ENCODE data around the gene TNFRSF14. TPM values are rescaled to one million over a fixed set of nuclear protein-coding genes. Genes with fewer than 3 reads are reported as not detected.

Gene TNFRSF14
- total and polyA plus RNA-seq, 9 of the 15 experiments (the other 6 are each of a cell fraction or from before 2014, with no cell fraction given), result 0.11 to 2.3 (median 0.68) TPM; not detected in 2

DNA sequence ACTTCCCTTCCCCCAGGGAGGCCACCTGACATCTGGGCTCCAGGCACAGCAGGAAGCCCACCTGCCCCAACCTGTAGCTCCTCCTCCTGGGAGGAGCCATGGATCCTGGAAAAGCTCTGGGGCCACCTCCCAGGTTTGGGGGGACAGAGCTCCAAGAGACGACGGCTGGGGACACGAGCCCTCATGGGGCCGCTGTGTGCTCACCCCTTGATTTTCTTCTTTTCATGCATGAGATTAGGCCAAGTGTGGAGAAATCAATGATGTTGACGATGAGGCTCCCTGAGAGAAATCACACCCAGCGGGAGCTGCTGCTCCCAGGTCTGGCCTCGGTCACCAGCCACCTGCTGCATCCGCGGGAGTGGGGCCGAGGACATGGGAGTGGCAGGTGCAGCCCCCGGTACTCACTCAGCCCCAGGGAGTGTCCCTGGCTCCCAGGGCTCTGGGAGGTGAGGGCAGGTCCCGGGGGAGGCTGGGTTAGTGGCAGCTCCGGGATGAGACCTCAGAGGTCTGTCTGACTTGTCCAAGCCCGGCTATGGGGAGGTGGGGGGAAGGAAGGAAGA, 8.7 kb downstream of the TNFRSF14 start:
- Histone ChIP-seq H3K9me3 (replicated peaks; ENCODE audit: control insufficient read depth, insufficient read depth, low read depth, low read length) (no peaks in the 10 kb centered on the region), H3K79me2 (ENCODE audit: control insufficient read depth, insufficient read depth, low read length) (no peaks in the 10 kb centered on the region), H3K36me3 (ENCODE audit: control insufficient read depth, insufficient read depth, low read length) (no peaks in the 10 kb centered on the region), H3K27ac (ENCODE audit: extremely low read depth, low read depth, low read length) (no peak overlapping the region), H3K4me2 (ENCODE audit: insufficient read depth, low read length) (no peak overlapping the region), H3K4me3 (no peak overlapping the region), H3K27me3 (ENCODE audit: control insufficient read depth in 2 of 2, insufficient read depth in 2 of 2, low read length in 2 of 2) (peaks cover 31 to 50% of the 10 kb centered on the region in 2 experiments), H4K20me1 (replicated peaks; ENCODE audit: control insufficient read depth, insufficient read depth, low read length) (no peaks in the 10 kb centered on the region), H3K9ac (ENCODE audit: insufficient read depth in 1 of 2, low read depth in 2 of 2, low read length in 2 of 2) (no peak overlapping the region; a peak in 1 of 4 replicates), H3K4me1 (replicated peaks in 1 of 2; ENCODE audit: control insufficient read depth in 2 of 2, insufficient read depth in 2 of 2, low read length in 2 of 2) (peaks cover 10 to 56% of the 10 kb centered on the region in 2 experiments; a peak in 4 of 5 replicates), H3K9me1 (ENCODE audit: control insufficient read depth, insufficient read depth, low read length) (no peaks in the 10 kb centered on the region), H2AFZ (ENCODE audit: low read depth, low read length) (no peak overlapping the region)
- ATAC-seq (no peak), FAIRE-seq (no peak), DNase-seq (ENCODE audit: extremely low read depth in 1 of 4, low spot score in 3 of 4) (no peak)
- ChIA-PET CTCF (ENCODE audit: low intra/inter-chr PET ratio) (no interaction called here), POLR2A (interaction anchor here (0.6 to 1.2 kb wide), 4 partner anchors 9 to 1060 kb away, joined by 3 to 4 read pairs (median 3); partner anchors contain the start of gene TPRG1L)
- no TSS peak for BruUV-seq (replicated peaks)
- WGBS (ENCODE audit: insufficient coverage, low coverage, missing lambda C conversion rate), result 3% methylated on average over 11 of the region's 14 CpGs
- intact Hi-C loops (cut with micrococcal nuclease) (no loop called here), in situ Hi-C loops (cut with MboI) (no loop called here)
- TF ChIP-seq CHD2 (IDR thresholded peaks at IDR 0.05; ENCODE audit: low read depth, low read length), result no peak
- no peak for TF ChIP-seq SNRNP70 (optimal IDR thresholded peaks at IDR 0.05; ENCODE audit: low read depth, low read length)
- no peak for TF ChIP-seq JUNB (CRISPR knock-in tag; conservative IDR thresholded peaks at IDR 0.05)
- TF ChIP-seq FOSL1 (tag; conservative IDR thresholded peaks at IDR 0.05), result no peak
- TF ChIP-seq, protein P1, sequence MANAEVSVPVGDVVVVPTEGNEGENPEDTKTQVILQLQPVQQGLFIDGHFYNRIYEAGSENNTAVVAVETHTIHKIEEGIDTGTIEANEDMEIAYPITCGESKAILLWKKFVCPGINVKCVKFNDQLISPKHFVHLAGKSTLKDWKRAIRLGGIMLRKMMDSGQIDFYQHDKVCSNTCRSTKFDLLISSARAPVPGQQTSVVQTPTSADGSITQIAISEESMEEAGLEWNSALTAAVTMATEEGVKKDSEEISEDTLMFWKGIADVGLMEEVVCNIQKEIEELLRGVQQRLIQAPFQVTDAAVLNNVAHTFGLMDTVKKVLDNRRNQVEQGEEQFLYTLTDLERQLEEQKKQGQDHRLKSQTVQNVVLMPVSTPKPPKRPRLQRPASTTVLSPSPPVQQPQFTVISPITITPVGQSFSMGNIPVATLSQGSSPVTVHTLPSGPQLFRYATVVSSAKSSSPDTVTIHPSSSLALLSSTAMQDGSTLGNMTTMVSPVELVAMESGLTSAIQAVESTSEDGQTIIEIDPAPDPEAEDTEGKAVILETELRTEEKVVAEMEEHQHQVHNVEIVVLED (CRISPR knock-in tag; IDR thresholded peaks at IDR 0.05), result no peak
- no peak for TF ChIP-seq LCOR (CRISPR knock-in tag; IDR thresholded peaks at IDR 0.05)
- TF ChIP-seq STAG1 (CRISPR knock-in tag; IDR thresholded peaks at IDR 0.05; ENCODE audit: borderline replicate concordance), result no peak
- no peak for TF ChIP-seq HINFP (tag; conservative IDR thresholded peaks at IDR 0.05; ENCODE audit: low read depth)
- no peak for TF ChIP-seq POLR2H (tag; IDR thresholded peaks at IDR 0.05; ENCODE audit: low read depth)
- no peak for TF ChIP-seq ZNF445 (CRISPR knock-in tag; IDR thresholded peaks at IDR 0.05; ENCODE audit: low read depth)
- no peak for TF ChIP-seq CTBP1 (IDR thresholded peaks at IDR 0.05; ENCODE audit: borderline replicate concordance)
- TF ChIP-seq ZNF165 (CRISPR knock-in tag; IDR thresholded peaks at IDR 0.05; ENCODE audit: borderline replicate concordance), result no peak
- TF ChIP-seq MYNN (IDR thresholded peaks at IDR 0.05), result no peak
- no peak for TF ChIP-seq MYNN (CRISPR knock-in tag; IDR thresholded peaks at IDR 0.05)
- TF ChIP-seq RBBP5 (IDR thresholded peaks at IDR 0.05; ENCODE audit: borderline replicate concordance, insufficient read depth, low read length, poor library complexity, severe bottlenecking), result no peak
- no peak for TF ChIP-seq HMG20A (CRISPR knock-in tag; conservative IDR thresholded peaks at IDR 0.05)
- TF ChIP-seq MIER1 (IDR thresholded peaks at IDR 0.05; ENCODE audit: low read depth), result no peak
- TF ChIP-seq ILK (tag; IDR thresholded peaks at IDR 0.05; ENCODE audit: borderline replicate concordance, low read depth), result no peak
- TF ChIP-seq, protein P2, sequence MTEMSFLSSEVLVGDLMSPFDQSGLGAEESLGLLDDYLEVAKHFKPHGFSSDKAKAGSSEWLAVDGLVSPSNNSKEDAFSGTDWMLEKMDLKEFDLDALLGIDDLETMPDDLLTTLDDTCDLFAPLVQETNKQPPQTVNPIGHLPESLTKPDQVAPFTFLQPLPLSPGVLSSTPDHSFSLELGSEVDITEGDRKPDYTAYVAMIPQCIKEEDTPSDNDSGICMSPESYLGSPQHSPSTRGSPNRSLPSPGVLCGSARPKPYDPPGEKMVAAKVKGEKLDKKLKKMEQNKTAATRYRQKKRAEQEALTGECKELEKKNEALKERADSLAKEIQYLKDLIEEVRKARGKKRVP (CRISPR knock-in tag; IDR thresholded peaks at IDR 0.05), result no peak
- TF ChIP-seq NFIC (IDR thresholded peaks at IDR 0.05), result no peak
- no peak for TF ChIP-seq EWSR1 (IDR thresholded peaks at IDR 0.05; ENCODE audit: borderline replicate concordance, low read depth, partially characterized antibody)
